ENCODE data around the gene RAET1E.
"Not testable (repeated sequence)": the region's sequence is repeated elsewhere in the genome, so short reads cannot be mapped to it uniquely, and the experiment has no call there.

RAET1E gene

DNA sequence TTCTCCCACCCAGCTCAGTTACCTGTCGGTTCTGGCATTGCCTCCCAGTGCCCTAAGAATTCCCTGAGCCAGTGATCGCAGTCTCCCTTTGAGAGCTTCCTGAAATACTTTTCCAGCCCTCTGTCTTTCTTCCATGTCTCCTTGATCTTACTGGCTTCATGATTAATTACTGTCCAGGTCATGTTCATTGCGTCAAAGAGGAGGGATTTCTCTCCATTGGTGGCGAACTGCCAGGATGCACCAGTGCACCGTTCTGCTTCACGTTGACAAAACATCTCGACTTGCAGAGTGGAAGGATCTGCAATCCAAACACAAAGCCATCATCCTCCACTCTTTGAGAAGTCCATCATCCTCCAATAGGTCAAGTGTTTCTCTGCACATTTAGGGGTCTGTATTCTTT lies 8.6 kb downstream of the RAET1E start:
- no peak for DNase-seq (ENCODE audit: low read depth)

DNA sequence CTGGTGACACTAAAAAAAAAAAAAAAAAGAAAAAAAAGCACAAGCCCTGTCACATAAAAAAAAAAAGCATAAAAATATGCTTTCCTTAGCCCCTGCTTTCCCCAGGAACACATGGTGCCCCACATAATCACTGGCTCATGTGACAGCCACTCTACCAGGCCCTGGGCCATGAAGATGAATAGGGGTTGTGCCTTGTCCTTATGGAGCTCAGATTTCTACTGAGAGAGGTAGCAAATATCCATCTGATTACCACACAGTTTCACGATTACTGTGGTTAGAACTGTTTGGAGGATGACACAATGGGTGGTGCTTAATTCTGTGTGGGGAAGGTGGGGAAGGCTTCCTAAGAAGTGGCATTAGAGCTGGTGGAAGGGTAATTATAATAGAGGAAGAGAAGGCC lies 9.3 kb downstream of the RAET1E start:
- no peak for DNase-seq (ENCODE audit: low read depth)

DNA sequence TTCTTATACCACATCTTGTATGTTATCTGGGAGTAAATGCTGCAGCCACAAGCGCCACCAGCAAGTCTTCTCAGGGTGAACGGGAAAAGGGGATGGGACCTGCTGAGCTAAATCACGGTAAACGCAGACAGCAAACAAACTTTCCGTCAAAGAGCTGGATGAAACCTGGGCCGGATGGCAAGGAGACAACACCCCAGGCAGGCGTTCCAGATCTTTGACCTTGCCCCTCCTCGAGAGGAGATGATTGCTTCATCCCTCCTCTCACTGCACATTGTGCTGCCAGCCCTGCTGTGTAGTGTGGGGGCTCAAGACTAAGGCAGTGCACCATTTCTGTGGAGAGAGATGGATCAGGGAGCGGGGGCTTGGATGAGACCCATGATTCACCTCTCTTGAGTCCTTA lies 9.8 kb downstream of the RAET1E start:
- DNase-seq (ENCODE audit: low read depth): no peak

DNA sequence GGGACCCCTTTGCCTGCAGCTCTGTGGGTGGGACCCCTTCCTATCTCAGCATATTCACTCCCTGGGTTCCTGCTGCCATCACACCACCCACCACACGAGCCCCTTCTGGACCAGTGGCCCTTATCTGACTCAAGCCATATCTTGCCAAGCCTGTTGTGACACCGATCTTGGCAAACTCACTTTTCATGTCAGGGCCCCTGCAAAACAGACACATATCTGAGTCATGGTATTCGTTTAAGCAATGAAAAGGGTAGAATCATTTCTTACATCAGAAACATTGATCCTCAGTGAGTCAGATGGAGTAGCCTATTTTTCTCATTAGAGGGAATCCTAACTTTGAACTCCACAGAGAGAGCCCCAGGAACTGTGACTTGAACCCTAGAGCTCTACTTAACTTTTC lies 10.6 kb downstream of the RAET1E start:
- no peak for DNase-seq (ENCODE audit: low read depth)

DNA sequence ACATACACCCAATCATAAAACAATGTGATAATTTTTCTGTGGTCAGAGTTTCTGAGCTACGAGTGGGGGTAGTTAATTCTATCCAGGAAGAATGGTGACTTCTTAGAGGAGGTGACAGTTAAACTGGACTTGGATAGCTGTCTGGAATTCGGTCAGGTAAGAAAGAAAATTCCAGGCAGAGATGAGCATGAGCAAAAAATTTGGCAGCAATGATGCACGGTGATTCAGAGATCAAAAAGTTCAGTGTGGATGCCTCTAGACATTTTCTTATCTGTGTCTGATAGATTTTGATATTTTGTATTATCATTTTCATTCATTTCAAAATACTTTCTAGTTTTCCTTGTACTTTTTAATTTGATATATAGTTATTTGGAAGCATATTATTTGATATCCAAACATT lies 12.0 kb downstream of the RAET1E start:
- DNase-seq (ENCODE audit: low read depth): no peak

DNA sequence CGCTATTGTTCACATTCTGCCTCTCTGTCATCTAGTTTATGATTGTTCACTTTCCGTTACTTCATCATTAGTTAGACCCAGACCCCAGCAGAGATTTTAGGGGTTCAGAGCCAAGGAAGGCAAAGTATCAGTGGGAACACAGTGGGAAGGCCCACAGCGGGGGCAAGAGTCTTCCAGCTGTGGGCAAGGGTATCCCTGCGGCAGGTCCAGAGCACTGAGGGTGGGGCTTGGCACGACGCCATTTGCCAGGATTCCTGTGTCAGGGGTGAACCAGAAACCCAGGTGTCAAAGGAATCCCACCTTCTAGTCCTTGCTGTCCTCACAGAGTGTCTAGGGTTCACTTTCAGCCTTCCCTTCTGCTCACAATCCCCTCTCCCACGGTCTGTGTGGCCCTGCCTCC lies 13.3 kb downstream of the RAET1E start:
- DNase-seq (ENCODE audit: low read depth): no peak

DNA sequence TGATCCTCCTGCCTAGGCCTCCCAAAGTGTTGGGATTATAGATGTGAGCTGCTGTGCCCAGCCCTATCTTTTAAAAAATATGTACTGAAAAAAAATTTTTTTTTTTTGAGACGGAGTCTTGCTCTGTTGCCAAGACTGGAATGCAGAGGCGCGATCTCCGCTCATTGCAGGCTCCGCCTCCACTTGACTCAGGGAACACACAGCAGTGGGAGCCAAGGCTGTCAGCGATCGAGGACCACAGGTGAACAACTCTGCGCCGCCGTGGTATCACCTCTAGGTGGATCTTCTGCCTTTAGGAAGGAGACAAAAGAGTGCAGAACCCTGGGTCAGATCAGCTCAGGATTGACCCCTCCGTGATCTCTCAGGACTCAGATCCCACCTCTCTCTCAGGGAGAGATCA lies 13.7 kb downstream of the RAET1E start:
- DNase-seq (ENCODE audit: low read depth): no peak

- no peak for DNase-seq (ENCODE audit: low read depth)
Measured at GRCh38 chr6:149881860-149882259, 16.1 kb downstream of the RAET1E start.

GRCh38 chr6:149881066-149881766 lies 16.7 kb downstream of the RAET1E start:
- DNase-seq (ENCODE audit: low read depth): no peak

DNA sequence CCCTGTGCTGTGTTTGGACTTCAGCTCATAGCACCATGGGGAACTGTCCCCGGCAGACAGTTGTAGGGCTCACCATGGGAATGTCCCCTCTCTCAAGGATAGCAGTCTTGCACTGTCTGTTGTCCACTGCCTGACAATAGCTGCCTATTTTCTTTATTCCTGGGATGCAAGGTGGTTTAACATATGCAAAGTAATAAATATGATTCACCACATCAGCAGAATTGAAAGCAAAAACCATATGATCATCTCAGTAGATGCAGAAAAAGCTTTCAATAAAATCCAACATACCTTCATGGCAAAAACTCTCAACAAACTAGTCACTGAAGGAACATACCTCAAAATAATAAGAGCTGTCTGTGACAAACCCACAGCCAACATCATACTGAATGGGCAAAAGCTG lies 20.3 kb downstream of the RAET1E start:
- DNase-seq (ENCODE audit: low read depth): no peak

DNA sequence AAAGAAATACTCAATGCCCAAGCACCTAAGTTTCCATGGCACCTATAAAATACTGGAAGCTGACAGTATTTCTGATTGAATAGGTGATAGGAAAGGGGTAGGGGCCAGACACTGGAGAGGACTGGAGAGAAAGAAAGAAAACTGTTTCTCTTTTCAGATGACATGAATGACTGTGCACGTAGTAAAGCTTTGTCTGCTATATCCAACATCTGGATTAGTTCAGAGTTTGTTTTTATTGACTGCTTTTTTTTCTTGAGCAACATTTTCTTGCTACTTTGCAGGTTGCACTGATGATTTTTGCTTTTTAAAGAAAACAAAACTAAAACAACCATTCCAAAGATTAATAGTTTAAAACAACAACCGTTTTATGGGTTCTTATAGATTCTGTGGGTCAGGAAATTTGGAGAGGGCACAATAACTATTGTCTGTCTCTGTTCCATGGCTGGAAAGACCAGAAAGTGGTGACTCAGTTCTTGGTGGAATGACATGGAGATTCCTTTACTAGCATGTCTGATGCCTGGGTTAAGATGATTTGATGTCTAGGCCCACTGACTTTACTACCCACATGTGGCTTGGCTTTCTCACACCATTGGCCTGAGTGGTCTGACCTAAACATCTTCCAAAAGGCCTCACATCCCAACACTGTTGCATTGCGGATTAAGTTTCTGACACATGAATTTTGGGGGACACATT lies 21.5 kb downstream of the RAET1E start:
- no peak for DNase-seq (ENCODE audit: low read depth)

GRCh38 chr6:149872233-149872632 lies 25.7 kb downstream of the RAET1E start:
- no peak for DNase-seq (ENCODE audit: low read depth)

- no peak for DNase-seq (ENCODE audit: low read depth)
Measured at GRCh38 chr6:149871182-149871581, 26.7 kb downstream of the RAET1E start.

DNA sequence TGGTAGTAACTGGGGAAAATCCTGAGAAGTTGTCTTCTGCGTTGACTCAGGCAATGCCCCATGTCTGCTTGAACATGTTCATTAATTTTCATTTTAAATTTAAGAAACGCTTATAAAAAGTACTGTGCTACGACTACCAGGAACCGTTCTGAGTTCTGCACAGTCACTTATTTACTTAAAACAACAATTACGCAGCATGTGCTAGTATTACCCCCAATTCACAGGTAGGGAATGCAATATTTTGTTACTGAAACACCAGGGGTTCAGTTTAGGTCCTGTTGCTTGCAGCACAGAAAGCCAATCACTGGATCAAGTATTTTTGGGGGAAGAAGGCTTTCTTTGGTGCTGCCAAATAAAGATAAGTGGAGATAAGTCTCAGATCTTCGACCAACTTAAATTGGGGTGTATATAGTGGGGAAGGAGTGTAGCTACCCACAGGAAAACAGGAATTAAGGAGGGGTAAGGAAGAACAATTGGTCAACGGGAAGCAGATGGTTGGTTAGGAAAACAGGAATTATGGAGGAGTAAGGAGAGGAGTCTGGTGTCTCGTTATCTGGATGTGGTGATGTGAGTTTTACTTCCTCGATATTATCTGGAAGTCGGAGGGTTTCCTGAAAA lies 28.5 kb downstream of the RAET1E start:
- no peak for DNase-seq (ENCODE audit: low read depth)

DNA sequence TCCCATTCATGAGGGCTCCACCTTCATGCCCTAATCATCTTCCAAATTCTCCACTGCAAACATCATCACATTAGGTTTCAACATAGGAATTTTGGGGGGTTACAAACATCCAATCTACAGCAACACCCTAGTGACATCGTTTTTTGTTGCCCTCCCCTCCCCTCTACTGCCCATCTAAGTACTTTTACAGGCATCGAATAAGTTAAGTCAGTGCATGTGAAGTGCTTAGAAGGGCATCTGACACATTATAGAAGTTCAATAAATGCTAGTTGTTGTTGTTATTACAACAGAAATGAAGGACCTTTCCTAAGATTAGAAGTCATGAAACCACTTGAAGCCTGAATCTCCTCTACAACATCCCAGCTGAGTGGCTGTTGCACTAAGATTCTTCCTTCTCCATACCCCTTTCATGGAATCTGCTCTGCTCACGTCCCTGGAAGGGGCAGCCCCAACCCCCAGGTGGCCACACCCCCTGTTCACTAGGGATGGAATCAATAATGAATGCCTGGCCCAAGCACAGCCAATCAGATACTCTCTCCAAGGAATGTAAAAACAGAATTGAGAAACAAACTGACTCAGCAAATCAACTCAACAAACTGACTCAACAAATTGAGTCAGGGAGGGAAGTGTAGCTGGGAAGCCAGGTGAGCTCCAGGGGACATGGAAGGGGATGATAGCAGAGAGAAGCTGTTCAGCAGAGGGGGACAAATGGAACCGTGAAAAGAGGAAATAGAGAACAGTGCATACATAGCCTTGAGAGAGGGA lies 29.9 kb downstream of the RAET1E start:
- no peak for DNase-seq (ENCODE audit: low read depth)

DNA sequence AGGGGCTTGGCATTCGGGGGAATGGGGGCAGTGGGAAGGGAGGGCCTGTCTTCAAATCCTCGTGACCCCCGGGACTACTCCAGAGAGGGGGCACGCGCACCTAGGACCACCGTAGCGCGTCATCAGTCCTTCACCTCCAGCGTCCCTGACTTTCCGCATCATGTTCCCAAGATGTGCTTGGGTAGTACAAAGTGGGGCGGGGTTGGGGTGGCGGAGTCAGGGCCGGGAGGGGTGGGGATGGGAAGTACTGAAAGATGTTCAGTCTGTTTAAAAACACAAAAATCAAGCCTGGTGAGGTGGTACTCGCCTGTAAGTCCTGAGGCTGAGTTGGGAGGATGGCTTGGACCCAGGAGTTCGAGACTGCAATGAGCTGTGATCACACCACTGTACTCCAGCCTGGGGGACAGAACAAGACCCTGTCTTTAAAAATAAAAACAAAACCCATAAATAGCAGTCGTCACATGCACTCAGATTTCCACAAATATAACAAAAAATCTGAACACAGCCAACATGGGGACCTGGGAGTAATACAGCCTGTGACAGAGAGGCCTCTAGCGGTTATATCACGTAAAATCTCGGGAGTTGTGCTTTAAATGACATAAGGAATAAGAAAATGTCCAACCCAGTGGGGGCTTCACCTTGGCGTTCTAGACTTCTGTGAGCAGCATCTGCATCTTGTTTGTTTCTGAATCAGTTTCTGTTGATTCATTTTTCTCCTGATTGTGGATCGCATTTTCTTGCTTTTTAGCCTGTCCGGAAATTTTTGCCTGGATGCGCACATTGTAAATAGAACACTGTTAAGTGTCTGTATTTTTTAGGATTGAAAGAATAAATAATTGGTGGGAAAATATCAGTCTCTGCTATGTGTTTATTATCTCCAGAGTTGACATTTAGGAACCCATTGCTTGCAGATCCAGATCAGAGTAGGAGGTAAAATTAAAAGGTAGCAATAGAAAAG lies 33.1 kb downstream of the RAET1E start:
- no peak for DNase-seq (ENCODE audit: low read depth)

DNA sequence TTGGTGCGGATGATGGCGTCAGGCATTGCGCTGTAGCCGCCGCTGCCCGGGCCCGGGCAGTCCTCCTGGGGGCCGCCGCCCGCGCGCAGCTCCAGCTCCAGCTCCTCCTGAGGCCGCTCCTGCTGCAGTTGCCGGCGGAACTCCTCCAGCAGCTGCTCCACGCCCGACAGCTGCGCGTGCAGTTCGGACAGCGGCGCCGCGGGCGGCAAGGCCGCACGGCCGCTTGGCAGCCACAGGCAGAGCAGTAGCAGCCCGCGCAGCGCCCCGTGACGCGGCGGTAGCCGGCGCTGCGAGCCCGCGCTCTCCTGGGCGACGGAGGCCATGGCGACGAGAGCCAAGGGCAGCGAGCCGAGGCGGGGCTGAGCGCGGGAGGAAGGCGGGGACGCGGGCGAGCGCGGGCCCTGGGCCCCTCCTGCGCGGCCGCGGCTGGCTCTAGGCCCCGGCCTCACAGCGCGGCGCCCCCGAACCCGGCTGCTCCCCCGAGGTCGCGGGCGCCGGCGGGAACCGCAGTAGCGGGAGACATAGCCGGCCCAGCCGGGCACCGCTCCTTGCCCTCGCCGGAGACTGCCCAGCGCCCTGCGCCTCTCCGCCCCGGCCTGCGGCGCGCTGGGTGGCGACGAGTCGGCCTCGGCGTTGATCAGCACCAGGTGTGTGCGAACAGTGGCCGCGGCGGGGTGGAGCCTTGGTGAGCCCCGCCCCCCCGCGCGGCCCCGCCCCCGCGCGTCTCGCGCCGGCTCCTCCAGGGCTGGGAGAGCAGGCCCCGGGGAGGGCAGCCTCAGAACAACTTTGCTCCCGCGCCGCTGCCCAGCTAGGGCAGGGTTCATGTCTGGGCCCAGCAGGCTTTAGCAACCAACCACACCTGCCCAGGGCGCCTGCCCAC lies 34.0 kb downstream of the RAET1E start, which contains the start of gene LRP11:
TSS of gene LRP11 (minus strand) at position 662 of the 880 bp plus-strand sequence. CDS start at position 323, 339 bp downstream.
- DNase-seq (ENCODE audit: low read depth): peak; percentile 76

DNA sequence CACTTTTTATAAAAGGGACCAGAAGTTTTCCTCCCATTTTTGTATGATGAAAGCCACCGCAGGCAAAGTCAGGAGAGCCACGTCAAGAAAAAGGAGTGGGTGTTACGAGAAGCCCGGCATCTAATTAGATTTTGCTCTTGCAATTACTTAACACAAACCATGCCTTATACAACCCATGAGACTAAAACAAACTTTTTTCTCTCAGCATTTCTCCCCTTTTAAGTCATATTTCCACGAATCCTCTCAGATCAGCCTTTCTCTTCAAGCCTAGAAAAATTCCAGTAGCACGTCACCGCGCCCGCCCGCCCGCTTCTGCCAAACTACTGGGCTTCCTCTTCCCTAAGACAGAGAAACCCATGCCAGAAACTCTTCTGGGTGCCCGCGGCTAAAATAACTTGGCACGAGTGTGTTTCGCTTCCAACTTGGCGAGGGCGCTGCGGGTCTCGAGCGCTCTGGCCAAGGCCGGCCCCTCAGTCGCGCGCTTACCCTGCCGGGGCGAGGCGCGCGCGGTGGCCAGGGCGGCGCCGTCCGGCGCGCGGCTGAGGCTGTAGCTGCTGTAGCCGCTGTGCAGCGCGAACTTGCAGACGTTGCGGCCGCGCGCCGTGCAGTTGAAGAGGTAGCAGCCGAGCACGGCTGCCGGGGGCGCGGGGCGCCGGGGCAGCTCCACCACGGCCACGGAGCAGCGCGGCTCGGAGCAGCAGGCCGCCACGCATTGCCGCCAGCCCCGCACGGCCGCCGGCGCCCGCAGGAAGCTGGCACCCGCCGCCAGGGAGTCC lies 34.8 kb downstream of the RAET1E start:
- DNase-seq (ENCODE audit: low read depth): no peak

- DNase-seq (ENCODE audit: low read depth): not testable (repeated sequence)
Measured at GRCh38 chr6:149862424-149862738, 35.5 kb downstream of the RAET1E start.

Data from activated T-cell treated with anti-CD3 and anti-CD28 coated beads for 24 hours (primary cell).